Measurements from ENCODE around the gene TYMP. TPM values are rescaled to one million over a fixed set of nuclear protein-coding genes. Genes with fewer than 3 reads are reported as not detected.

Gene TYMP
- total and polyA plus RNA-seq, 2 experiments from 2014 or later: 46.4 to 85.7 TPM

GRCh38 chr22:50571264-50572175 lies 41.7 kb upstream of the TYMP start:
- H3K9me2 ChIP-seq (replicated peaks; ENCODE audit: insufficient read depth): no peaks in the 10 kb centered on the region
- TF ChIP-seq EZH2phosphoT487 (IDR thresholded peaks at IDR 0.05; ENCODE audit: low read depth, severe bottlenecking, unreplicated experiment) (no peak), EZH2 (IDR thresholded peaks at IDR 0.05; ENCODE audit: borderline replicate concordance) (no peak)
- TF ChIP-seq, protein P1, sequence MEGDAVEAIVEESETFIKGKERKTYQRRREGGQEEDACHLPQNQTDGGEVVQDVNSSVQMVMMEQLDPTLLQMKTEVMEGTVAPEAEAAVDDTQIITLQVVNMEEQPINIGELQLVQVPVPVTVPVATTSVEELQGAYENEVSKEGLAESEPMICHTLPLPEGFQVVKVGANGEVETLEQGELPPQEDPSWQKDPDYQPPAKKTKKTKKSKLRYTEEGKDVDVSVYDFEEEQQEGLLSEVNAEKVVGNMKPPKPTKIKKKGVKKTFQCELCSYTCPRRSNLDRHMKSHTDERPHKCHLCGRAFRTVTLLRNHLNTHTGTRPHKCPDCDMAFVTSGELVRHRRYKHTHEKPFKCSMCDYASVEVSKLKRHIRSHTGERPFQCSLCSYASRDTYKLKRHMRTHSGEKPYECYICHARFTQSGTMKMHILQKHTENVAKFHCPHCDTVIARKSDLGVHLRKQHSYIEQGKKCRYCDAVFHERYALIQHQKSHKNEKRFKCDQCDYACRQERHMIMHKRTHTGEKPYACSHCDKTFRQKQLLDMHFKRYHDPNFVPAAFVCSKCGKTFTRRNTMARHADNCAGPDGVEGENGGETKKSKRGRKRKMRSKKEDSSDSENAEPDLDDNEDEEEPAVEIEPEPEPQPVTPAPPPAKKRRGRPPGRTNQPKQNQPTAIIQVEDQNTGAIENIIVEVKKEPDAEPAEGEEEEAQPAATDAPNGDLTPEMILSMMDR (IDR thresholded peaks at IDR 0.05; ENCODE audit: poor library complexity): no peak
- H3K9me3 ChIP-seq (ENCODE audit: low read depth): no peaks in the 10 kb centered on the region
- no peak overlapping the region for H3K4me2 ChIP-seq
- H3K4me1 ChIP-seq (ENCODE audit: insufficient read depth): no peaks in the 10 kb centered on the region
- H3K4me3 ChIP-seq: no peak overlapping the region
- WGBS (ENCODE audit: low lambda C conversion rate, missing lambda C conversion rate): 92% methylated on average over 26 of the region's 26 CpGs
- no peak overlapping the region for H2AFZ ChIP-seq
- H3K27me3 ChIP-seq: no peaks in the 10 kb centered on the region
- peaks cover 3% of the 10 kb centered on the region for H4K20me1 ChIP-seq (ENCODE audit: insufficient read depth, poor library complexity, severe bottlenecking)
- no peaks in the 10 kb centered on the region for H3K79me2 ChIP-seq
- H3K36me3 ChIP-seq (replicated peaks; ENCODE audit: insufficient read depth, low read depth): no peaks in the 10 kb centered on the region
- no peak overlapping the region for H3K27ac ChIP-seq
- DNase-seq (ENCODE audit: low spot score): no peak

- Histone ChIP-seq H3K27ac (no peak overlapping the region), H3K9me3 (ENCODE audit: low read depth) (no peaks in the 10 kb centered on the region), H3K36me3 (replicated peaks; ENCODE audit: insufficient read depth, low read depth) (no peaks in the 10 kb centered on the region), H3K27me3 (no peaks in the 10 kb centered on the region), H4K20me1 (ENCODE audit: insufficient read depth, poor library complexity, severe bottlenecking) (peaks cover under 1% of the 10 kb centered on the region), H3K9me2 (replicated peaks; ENCODE audit: insufficient read depth) (no peaks in the 10 kb centered on the region), H2AFZ (no peak overlapping the region), H3K4me2 (no peak overlapping the region), H3K4me1 (ENCODE audit: insufficient read depth) (no peaks in the 10 kb centered on the region), H3K79me2 (no peaks in the 10 kb centered on the region), H3K4me3 (no peak overlapping the region)
- TF ChIP-seq EZH2 (IDR thresholded peaks at IDR 0.05; ENCODE audit: borderline replicate concordance): no peak
- TF ChIP-seq EZH2phosphoT487 (IDR thresholded peaks at IDR 0.05; ENCODE audit: low read depth, severe bottlenecking, unreplicated experiment): no peak
- TF ChIP-seq, protein P1 (IDR thresholded peaks at IDR 0.05; ENCODE audit: poor library complexity): no peak
- DNase-seq (ENCODE audit: low spot score): no peak
- WGBS (ENCODE audit: low lambda C conversion rate, missing lambda C conversion rate): over 99% methylated on average over 12 of the region's 12 CpGs
These were observed 41.0 kb upstream of the TYMP start for GRCh38 chr22:50570861-50571260.

- WGBS (ENCODE audit: low lambda C conversion rate, missing lambda C conversion rate): 97% methylated on average over 13 of the region's 13 CpGs
- no peaks in the 10 kb centered on the region for H3K9me3 ChIP-seq (ENCODE audit: low read depth)
- TF ChIP-seq EZH2phosphoT487 (IDR thresholded peaks at IDR 0.05; ENCODE audit: low read depth, severe bottlenecking, unreplicated experiment) (no peak), EZH2 (IDR thresholded peaks at IDR 0.05; ENCODE audit: borderline replicate concordance) (no peak)
- TF ChIP-seq, protein P1 (IDR thresholded peaks at IDR 0.05; ENCODE audit: poor library complexity): no peak
- no peaks in the 10 kb centered on the region for H3K4me1 ChIP-seq (ENCODE audit: insufficient read depth)
- H2AFZ ChIP-seq: no peak overlapping the region
- no peaks in the 10 kb centered on the region for H3K36me3 ChIP-seq (replicated peaks; ENCODE audit: insufficient read depth, low read depth)
- no peak overlapping the region for H3K27ac ChIP-seq
- H3K79me2 ChIP-seq: no peaks in the 10 kb centered on the region
- no peak overlapping the region for H3K4me3 ChIP-seq
- no peaks in the 10 kb centered on the region for H4K20me1 ChIP-seq (ENCODE audit: insufficient read depth, poor library complexity, severe bottlenecking)
- no peaks in the 10 kb centered on the region for H3K9me2 ChIP-seq (replicated peaks; ENCODE audit: insufficient read depth)
- DNase-seq (ENCODE audit: low spot score): no peak
- H3K4me2 ChIP-seq: no peak overlapping the region
- H3K27me3 ChIP-seq: no peaks in the 10 kb centered on the region
These were observed 40.2 kb upstream of the TYMP start for GRCh38 chr22:50569896-50570535.

Measured in hepatocyte (in vitro differentiated cells).